NCI-H1048 (cell line): ENCODE data around the gene ANKH.

Source experiments
- DNase-seq: peaks from one replicate; lab custom pipeline; 2025; lab: John Stamatoyannopoulos, UW

Gene ANKH

DNA sequence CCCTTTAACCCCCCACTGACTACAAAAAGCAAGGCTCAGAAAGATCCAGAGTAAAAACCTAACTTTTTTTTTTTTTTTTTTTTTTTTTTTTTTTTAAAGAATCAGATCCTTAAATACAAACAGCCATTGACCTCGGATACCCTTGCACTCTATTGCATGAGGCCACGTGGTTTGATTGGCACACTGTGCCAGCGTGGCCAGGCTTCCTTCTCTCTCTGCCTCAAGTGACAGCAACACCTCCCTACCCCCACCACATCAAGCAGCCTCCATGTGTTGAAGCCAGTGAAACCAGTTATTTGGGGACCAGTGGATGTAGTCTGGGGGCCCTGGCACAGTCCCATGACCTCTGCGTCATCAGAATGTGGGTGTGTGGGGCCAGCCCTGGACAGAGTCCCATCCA, 135.6 kb downstream of the ANKH start:
- no peak for DNase-seq

DNA sequence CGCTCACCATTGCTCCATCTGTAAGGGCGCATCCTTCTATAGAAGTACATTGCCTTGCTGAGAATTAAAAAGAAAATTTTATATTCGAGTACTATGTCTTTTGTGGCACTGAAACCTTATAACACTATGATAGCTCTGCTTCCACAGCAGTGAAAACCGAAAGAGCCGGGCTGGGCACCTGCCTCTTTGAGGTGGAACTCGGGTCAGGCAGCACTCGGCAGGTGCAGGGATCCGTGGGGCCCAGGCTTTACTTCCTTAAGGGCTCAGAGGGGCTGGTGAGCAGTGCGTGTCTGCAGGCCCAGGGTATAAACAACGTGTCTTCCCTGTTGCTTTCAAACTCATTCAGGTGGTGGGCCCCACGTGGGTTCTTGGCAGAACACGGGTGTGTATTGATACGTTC, 137.2 kb downstream of the ANKH start:
- no peak for DNase-seq

DNA sequence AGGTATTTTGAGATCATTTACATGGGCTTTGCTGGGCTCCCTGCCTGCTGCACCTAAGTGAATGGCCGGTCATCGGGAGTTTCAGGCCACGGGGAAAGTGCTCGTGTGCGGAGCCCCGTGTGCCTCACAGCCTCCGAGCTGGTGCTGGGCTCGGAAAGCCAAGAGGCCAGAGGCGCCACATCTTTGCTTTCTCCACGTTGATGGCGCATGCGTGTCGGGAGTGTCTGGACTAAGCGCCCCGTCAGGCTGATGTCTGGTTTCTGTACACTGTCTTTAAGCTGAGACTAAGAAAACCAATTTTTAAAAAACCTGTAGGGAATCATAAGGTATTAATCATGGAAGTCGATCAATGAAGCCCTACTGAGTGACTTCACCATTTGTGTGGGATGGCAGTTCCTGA, 137.9 kb downstream of the ANKH start:
- no peak for DNase-seq

DNA sequence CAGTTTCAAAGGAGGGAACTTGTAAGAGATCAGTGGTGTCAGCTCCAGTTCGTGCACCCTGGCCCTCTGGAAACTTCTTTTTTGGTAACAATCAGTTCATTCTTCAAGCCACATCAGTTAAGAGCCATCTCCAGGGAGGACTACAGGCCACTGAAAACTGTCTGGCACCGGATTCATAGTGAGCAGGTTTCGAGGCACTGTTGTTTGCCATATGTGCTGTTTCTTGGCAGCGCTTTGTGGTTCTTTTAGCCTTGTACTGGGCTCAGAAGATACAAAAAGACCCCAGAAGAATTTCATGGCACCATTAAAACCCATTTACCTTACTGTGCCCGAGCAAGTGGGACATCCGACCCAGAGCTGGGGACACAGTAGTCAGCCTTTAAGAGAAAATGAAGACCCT, 138.6 kb downstream of the ANKH start:
- no peak for DNase-seq

DNA sequence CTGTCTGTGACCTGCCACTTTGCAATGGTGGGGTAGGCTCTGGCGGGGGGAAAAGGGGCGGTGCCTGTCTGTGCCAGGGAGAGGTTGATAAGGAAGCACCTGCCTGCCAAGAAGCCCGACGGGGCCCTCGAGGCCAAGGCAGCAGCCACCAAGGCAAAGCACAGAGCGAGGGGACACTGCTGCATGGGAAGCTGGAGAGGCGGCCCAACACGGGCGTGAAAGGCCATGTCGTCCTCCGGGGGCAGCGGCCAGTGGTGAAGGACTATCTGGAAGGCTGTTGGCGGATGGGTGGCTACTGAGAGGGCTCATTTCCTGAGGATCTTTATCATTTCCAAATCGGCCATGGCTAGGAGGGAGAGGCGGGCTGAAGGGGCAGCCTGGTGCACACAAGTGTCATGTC, 140.7 kb downstream of the ANKH start:
- no peak for DNase-seq

DNA sequence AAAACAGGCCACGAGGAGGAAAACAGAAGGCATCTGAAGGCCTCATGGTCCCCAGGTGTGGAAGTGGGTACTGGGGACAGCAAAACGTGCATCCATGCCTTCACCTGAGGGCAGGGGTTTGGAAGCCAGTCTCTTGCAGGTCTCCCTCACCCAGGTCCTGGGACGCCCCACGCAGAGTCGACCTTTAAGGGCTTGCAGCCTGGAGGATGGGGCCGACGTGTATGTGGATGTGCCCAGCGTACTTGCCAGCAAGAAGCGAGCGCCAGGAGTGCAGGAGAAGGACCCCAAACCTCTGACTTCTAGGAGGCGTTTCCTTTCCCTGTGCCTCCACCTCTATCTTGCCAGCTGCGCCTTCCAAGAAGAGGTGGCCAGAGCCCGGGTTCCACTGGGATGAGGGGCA, 141.1 kb downstream of the ANKH start:
- DNase-seq = no peak

DNA sequence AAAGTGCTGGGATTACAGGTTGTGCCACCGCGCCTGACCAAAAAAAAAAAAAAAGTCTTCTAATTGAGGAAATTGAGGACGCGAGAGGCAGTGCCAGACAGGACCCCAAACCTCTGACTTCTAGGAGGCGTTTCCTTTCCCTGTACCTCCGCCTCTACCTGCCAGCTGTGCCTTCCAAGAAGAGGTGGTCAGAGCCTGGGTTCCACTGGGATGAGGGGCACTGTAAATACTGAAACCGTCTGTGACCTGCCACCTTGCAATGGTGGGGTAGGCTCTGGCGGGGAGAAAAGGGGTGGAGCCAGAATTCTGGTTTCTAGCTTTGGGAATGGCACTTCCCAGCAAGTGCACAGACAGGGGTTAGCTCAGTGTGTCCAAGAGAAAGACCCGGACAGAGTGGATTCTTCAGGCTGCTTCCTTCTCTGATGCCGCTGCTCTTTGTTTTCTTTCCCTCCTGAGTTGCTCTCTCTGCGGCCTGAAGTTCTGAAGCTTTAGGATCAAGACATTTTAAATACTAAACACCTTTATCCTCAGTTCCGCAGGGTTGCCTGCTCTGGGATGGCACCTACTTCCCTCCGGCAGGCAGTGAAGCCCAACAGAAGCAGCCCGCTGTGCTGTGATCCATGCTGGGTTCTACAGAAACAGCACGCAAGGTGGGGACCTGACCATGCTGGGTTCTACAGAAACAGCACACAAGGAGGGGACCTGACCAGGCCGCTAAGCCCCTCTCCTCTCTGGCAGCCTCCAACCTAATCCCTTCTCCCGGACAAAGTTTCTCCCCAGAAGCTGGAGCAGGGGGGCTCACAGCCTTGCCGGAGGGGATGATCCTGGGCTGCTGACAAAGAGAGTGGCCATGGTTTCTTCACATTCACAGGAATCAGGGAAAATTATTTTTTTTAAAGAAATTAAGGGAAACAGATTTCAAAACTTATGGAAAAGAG, 141.9 kb downstream of the ANKH start:
- no peak for DNase-seq

DNA sequence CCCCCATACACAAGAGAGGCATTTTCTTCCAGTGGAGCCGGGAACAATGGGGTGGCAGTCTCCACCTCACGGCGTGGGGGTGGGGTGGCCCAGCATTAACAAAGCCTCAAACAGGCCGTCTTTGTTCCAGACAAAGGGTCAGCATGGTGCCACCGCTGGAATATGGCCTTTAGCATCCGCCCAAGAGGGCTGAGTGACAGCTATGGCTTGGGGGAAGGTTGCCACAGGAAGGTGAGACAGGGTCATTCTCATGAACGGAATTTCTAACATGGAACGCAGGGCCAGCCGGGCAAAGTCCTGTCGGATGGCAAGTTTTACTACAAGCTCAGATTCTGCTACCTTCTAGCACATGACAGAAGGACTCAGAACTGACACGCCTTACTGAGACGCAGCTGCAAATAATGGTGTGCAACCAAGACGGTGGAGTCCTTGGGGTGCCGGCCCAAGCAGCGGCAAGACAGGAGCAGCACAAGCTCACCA, 143.1 kb downstream of the ANKH start:
- no peak for DNase-seq

DNA sequence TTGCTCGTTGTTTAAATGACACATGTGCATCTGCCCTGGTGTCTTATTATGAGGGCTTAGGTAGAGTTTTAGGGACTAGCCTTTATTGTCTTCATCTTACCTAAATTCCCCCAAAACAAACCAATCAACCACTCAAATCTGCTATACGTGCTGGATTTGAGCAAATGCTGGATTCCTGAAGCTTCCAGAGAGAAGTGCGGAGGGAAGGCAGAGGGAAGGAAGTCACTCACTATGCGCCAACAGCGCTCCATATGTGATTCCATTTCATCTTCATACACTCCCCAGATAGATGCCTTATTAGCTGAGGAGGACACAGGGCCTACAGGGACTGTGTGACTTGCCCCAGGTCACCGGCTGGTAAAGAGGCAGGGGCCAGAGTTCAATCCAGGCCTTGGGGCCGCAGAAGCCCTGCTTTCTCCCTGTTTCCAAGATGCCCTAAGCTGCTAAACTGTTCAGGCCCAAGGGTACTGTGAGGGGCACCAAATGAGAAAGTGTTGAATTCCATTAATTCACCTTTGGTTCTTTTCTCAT, 143.6 kb downstream of the ANKH start:
- no peak for DNase-seq

DNA sequence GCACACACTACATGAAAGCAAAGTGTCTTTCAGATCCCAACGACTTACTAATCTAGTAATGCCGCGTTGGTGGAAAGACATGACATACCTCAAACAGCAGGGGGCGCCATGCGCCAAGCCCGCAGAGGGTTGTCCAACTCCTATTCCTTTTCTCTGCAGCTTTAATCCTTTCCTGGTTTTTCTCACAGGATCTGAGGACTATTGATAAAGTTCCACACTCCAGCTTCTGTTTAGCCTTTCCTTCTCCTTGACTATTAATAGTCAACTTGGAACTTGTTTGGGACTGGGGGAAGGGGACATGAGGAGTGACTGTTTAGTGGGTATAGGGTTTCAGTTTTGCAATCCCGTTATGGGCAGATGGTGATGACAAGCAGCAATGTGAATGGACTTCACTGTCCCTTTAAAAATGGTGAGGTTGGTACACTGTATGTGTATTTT, 144.1 kb downstream of the ANKH start:
- peak; percentile 69 for DNase-seq

DNA sequence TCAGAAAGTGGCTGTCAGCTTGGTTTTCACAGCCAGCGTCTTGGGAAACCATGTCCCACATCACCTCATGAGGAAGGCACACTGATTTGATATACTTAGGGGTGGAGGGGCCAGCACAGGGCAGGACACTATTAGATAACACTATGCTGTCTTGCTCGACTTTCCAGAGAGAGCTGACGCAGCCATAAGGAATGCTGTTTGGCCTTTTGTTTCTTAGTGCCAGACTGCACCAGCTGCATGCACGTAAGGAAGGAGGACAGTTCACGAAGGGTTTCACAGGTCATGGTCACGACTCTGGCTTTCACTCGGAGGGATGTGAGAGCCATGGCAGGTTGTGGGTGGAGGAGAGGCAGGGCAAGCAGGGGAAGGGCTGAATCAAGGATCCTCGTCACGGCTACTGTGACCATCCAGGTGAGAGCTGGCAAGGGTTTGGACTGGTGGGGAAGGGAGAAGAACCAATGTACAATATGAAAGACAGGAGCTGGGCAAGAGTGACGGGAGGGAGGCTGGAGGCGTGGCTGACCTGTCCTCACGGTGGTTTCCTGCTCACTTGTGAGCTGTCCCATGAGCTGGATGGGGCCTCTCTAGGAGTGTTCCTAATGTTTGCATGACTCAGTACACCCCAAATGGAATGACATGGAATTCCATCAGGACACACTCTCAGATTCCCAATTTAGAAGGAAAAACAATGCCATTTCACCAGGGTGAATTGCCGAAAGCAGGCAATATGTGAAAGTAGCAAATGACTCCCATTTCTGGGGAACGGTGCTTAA, 145.3 kb downstream of the ANKH start:
- no peak for DNase-seq

DNA sequence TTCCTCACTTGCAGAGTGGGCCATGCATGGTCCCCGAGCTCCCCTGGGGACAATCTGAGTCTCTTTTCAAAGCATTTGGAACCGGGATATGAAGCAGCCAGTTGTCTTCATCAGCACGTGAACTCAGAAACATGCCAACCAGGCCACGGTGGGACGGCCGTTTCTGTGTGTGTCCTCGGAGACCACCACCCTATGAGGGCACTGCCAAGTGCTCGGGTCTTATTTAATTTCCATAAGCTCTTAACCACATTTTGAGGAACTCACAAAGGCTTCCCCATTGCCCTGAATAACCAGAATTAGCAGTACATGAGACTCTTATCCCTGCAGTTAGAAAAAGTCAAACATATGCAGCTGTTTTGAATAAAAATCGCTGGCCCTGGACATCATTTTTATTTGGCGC, 146.9 kb downstream of the ANKH start:
- no peak for DNase-seq

DNA sequence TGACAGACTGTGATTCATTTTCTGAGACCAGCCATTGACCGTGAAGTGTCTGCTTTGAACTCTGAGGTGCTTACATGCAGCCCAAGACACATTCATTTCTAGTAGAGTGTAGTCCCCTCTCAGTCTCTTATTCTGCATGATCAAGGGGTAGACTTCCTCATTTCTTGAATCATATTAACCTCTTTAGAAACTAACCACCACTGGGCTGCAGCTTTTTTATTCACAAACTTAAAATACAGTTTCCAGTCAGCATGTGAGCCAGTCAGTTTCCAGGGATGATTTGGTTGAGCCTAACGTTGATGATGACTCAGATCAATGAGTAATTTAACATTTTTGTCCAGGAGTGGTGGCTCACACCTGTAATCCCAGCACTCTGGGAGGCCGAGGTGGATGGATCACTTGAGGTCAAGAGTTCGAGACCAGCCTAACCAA, 147.9 kb downstream of the ANKH start:
- DNase-seq = no peak

DNA sequence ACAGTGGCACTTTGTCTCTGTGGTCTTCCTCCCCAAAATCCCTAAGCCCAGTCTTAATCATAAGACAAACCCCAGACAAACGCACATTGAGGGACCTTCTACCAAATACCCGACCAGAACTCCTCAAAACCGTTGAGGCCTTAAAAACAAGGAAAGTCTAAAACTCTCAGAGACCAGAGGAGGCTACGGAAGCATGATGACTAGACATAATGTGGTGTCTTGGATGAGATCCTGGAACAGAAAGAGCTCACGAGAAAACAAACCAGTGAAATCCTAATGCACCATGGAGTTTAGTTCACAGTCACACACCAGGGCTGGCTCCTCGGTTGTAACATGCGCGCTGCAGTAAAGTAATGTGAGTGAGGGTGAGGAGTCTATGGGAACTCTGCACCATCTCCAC, 148.7 kb downstream of the ANKH start:
- DNase-seq = no peak

DNA sequence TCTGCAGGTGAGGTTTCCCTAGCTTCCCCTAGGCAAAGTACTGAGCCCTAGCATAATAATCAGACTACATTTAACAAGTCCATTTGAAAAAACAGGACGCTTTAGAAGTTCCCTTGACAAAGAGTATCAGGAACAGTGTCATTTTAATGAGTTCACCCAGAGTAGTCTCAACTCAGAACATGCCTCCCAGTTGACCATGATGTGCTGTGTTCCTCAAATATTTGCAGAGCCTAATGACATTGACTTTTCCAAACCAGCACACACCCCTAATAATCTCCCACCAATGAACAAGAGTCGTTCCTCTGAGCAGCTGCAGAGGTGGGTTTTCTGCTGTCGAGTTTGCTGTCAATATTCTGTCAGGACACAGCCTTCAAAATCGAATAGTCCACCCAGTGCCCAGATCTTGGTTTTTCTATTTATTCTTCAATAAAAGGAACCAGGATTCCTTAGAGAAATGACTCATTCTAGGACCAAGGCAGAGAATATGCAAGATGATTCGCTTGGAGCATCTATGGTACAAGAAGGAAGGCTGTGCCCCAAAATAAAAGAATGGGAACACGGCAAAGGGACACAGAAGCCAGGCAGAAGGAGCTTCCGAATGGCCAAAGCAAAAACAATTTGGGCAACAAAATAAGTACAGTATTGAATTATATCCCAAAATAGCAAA, 149.5 kb downstream of the ANKH start:
- no peak for DNase-seq

DNA sequence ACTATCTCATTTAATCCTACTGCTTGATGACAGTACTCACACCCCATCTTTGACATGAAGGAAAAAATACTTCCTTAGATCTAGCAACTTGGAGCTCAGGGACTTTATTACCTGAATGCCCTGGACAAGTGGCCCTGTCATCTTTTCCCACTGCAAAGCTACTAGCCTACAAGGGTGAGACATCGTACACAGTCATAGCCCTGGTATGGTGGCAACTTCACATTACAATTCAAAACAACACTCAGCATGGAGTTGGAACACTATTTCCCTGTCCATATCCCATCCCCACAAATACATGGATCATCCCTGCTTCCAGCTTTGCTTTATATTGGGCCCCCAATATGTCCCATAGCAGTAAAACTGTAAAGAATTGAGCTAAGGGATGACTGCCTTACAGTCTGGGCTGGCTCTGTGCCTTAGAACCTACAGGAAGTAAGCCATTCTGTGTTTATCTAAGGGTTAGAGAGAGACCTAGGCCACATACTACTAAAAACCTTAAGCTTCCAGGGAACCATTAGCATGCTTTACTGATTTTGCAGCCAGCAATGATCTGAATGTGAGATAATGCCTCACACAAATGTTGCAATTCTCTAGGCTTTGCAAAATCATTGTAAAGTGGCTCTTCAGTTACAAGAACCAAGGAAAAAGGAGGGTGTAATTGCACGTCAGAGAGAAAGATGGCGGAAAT, 151.2 kb downstream of the ANKH start:
- no peak for DNase-seq

DNA sequence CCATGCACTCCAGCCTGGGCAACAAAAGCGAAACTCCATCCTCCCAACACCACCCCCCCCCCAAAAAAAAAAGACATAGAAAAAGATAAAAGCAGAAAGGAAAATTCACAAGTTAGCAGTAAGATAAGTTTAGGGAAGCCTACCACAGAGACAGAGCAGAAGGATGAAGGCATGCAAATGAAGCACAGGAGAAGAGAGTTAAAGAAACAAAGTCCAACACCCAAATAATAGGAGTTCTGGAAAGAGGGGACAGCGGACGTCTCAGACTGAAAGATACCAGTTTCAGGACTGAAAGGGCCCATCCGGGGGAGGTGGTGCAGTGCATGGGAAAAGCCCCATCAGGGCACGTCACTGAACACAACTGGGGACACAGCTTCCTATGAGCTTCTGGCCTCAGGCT, 152.8 kb downstream of the ANKH start:
- no peak for DNase-seq

DNA sequence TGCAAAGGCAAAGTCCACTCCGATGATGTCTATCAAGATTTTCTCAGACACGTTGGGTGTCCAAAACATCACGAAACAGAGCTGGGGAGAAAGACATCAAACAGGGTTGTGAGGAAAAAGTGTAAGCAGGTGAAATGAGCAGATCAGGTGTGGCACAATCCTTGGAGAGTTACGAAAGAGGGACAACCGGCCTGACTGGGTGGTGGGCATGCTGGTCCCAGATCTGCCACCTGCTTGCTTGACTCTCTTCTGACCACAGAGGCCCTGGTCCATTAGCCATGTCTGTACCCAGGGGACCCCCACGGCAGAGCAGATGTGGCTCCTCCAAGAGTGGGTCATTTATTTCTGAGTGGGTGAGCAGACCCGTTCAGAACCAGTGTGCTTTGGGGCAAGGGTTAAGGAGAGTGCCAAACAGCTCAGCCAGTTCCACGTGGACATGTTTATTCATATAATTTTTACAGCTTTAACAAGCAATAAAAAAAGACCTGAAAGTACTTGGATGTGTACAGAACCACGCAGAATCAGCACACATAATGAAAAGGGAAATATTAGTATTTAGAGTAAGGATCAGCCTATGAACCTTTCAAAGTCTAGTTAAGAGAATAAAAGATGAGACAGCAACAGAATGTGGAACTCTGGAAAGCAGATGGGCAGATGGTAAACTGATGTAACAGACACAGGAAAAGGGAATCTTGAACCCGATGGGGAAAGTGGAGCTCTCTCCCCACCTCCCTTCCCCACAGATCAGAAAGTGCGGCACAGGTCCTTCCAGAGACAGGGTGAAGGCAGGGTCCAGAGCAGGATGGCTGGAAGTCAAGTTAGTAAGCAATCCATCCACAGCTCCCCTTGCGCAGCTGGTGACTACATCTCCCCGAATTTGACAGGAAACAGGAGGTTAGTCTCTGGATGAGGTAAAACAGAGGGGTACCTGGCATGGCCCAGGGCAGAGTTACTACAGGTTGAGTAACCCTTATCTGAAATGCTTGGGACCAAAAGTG, 154.5 kb downstream of the ANKH start:
- no peak for DNase-seq

DNA sequence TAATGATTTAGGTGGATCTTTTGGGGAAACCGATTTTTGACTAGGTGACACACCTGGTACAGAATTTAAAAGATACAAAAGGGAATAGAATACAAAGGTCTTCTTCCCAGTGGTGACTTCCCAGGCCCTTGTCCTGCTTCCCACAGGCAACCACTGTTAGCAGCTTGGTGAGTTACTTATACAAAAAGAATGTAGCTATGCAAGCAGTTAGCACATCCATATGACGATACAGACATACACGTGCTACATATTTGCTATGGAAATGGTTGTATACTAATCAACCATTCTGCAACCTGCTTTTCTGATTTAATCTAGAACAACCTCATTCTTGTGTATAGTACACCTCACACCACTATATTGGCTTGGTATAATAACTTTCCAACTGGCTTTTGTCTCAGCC, 156.1 kb downstream of the ANKH start:
- no peak for DNase-seq

DNA sequence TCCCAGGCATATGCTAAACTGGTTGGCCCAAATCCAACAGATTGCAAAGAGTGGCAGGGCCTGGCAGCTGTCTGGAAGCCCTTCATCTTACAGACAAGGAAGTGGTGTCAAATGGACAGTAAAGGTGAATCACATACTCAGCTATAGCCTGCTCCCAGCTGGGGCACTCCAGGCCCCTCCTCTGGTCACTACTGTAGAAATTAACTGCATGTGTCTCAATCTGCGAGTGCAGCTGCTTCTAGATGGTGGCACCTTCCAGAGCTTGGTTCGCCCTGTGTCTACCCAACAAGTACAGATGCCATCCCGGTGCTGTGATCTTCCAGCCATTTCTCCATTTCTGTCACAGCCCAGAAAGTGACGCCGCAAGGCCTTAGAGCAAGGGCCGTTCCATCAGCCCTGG, 156.9 kb downstream of the ANKH start:
- no peak for DNase-seq
